MM.1S (cell line): ENCODE results near the gene TBL1XR1.

Source experiments
- DNase-seq: peaks from one replicate; pipeline ENCODE4 v3.0.0-alpha.2; 2015
- H2AFZ ChIP-seq: fragments of 300-600 bp; sonication (generic); 2 replicates; pipeline ENCODE4 v1.6.0; 2016; ENCODE audit warnings: antibody characterized with exemption, low read length
- H3F3A ChIP-seq: fragments of 300-600 bp; sonication (generic); 2 replicates; pipeline ENCODE4 v1.6.1; 2016; ENCODE audit warnings: mild to moderate bottlenecking, antibody characterized with exemption, low read length, moderate library complexity, mixed read lengths; ENCODE audit not compliant: insufficient read depth
- H3K27ac ChIP-seq: fragments of 300-600 bp; sonication (generic); 2 replicates; pipeline ENCODE4 v1.5.1; 2016; ENCODE audit warnings: mild to moderate bottlenecking, low read length
- H3K27me3 ChIP-seq: fragments of 300-600 bp; sonication (generic); replicated peaks from 2 replicates; pipeline ENCODE4 v1.6.0; 2016; ENCODE audit warnings: low read length; ENCODE audit not compliant: insufficient read depth
- H3K36me3 ChIP-seq: fragments of 300-600 bp; sonication (generic); replicated peaks from 2 replicates; pipeline ENCODE4 v1.6.1; 2016; ENCODE audit warnings: mild to moderate bottlenecking, low read length, mixed read lengths; ENCODE audit not compliant: insufficient read depth
- H3K4me1 ChIP-seq: fragments of 300-600 bp; sonication (generic); 2 replicates; pipeline ENCODE4 v1.6.1; 2016; ENCODE audit warnings: low read length, mixed read lengths
- H3K4me2 ChIP-seq: fragments of 300-600 bp; sonication (generic); 2 replicates; pipeline ENCODE4 v1.6.0; 2016; ENCODE audit warnings: low read depth, low read length
- H3K4me3 ChIP-seq: fragments of 300-600 bp; sonication (generic); 2 replicates; pipeline ENCODE4 v1.5.1; 2016; ENCODE audit warnings: low read length, mixed read lengths
- H3K79me2 ChIP-seq: fragments of 300-600 bp; sonication (generic); 2 replicates; pipeline ENCODE4 v1.6.1; 2016; ENCODE audit warnings: mixed run types, low read length, mixed read lengths
- H3K9ac ChIP-seq: fragments of 300-600 bp; sonication (generic); 2 replicates; pipeline ENCODE4 v1.6.1; 2016; ENCODE audit warnings: low read length, mixed read lengths
- H3K9me2 ChIP-seq: fragments of 300-600 bp; sonication (generic); replicated peaks from 2 replicates; pipeline ENCODE4 v1.6.1; 2016; ENCODE audit warnings: mild to moderate bottlenecking, low read length, mixed read lengths; ENCODE audit not compliant: insufficient read depth
- H3K9me3 ChIP-seq: fragments of 300-600 bp; sonication (generic); replicated peaks from 2 replicates; pipeline ENCODE4 v1.6.1; 2016; ENCODE audit warnings: mild to moderate bottlenecking, low read length, mixed read lengths; ENCODE audit not compliant: insufficient read depth
- H4K20me1 ChIP-seq: fragments of 300-600 bp; sonication (generic); 2 replicates; pipeline ENCODE4 v1.6.1; 2016; ENCODE audit warnings: mild to moderate bottlenecking, low read length, moderate library complexity, mixed read lengths; ENCODE audit not compliant: insufficient read depth
- CTCF ChIP-seq: fragments of 300-600 bp; sonication (generic); IDR thresholded peaks from 2 replicates; pipeline ENCODE4 v1.5.1; 2016; ENCODE audit warnings: antibody characterized with exemption, low read length, mixed read lengths
- EZH2 ChIP-seq: fragments of 300-600 bp; sonication (generic); optimal IDR thresholded peaks from 2 replicates; pipeline ENCODE3; 2017; ENCODE audit warnings: low read depth, mild to moderate bottlenecking, antibody characterized with exemption, low read length, mixed read lengths
- EZH2phosphoT487 ChIP-seq: fragments of 300-600 bp; sonication (generic); IDR thresholded peaks from 2 replicates; pipeline ENCODE4 v1.6.1; 2018; ENCODE audit warnings: antibody characterized with exemption, low read length

TBL1XR1 gene

GRCh38 chr3:177238686-177239216, 41.5 kb upstream of the TBL1XR1 start:
- no peaks in the 10 kb centered on the region for H4K20me1 ChIP-seq
- H3K79me2 ChIP-seq: no peaks in the 10 kb centered on the region
- no peak overlapping the region for H3K27ac ChIP-seq
- no peaks in the 10 kb centered on the region for H3K4me1 ChIP-seq
- no peaks in the 10 kb centered on the region for H3K9me2 ChIP-seq
- no peak overlapping the region for H2AFZ ChIP-seq
- no peak overlapping the region for H3K4me3 ChIP-seq
- no peaks in the 10 kb centered on the region for H3K27me3 ChIP-seq
- H3K9ac ChIP-seq: no peak overlapping the region
- H3F3A ChIP-seq: no peaks in the 10 kb centered on the region
- DNase-seq: no peak
- H3K36me3 ChIP-seq: no peaks in the 10 kb centered on the region
- H3K4me2 ChIP-seq: no peak overlapping the region
- TF ChIP-seq EZH2 (no peak), CTCF (no peak), EZH2phosphoT487 (no peak)
- H3K9me3 ChIP-seq: no peaks in the 10 kb centered on the region

GRCh38 chr3:177237206-177237605, 39.9 kb upstream of the TBL1XR1 start:
- no peak for DNase-seq
- Histone ChIP-seq H3K79me2 (no peaks in the 10 kb centered on the region), H3K36me3 (no peaks in the 10 kb centered on the region), H4K20me1 (no peaks in the 10 kb centered on the region), H3F3A (no peaks in the 10 kb centered on the region), H3K27ac (no peak overlapping the region), H3K9me2 (no peaks in the 10 kb centered on the region), H3K4me2 (no peak overlapping the region), H3K9me3 (no peaks in the 10 kb centered on the region), H3K4me3 (no peak overlapping the region), H3K9ac (no peak overlapping the region), H3K4me1 (no peaks in the 10 kb centered on the region), H3K27me3 (no peaks in the 10 kb centered on the region), H2AFZ (no peak overlapping the region)
- TF ChIP-seq EZH2 (no peak), CTCF (no peak), EZH2phosphoT487 (no peak)

DNA sequence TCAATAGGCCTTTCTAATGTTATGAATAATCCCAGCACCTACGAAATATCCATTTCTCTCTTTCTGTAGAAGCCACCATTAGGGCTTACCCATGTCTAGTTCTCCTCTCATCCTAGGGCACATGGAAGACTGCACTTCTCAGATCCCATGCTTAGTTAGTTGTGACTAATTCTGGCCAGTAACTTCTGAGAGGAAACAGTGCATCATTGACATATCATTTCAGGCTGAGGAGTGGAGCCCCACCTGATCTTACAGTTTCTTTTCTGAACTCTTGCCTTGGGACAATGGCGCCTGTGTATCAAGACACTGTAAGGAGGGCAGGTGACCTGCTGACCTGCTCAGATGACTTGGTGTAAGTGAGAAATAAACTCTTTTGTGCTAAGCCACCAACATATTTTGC, 39.4 kb upstream of the TBL1XR1 start:
- no peak overlapping the region for H3K9ac ChIP-seq
- no peak overlapping the region for H3K4me3 ChIP-seq
- TF ChIP-seq CTCF (no peak), EZH2 (no peak), EZH2phosphoT487 (no peak)
- H3K36me3 ChIP-seq: no peaks in the 10 kb centered on the region
- no peak for DNase-seq
- H4K20me1 ChIP-seq: no peaks in the 10 kb centered on the region
- no peak overlapping the region for H2AFZ ChIP-seq
- no peak overlapping the region for H3K27ac ChIP-seq
- H3F3A ChIP-seq: no peaks in the 10 kb centered on the region
- no peaks in the 10 kb centered on the region for H3K79me2 ChIP-seq
- H3K4me1 ChIP-seq: no peaks in the 10 kb centered on the region
- no peaks in the 10 kb centered on the region for H3K27me3 ChIP-seq
- no peaks in the 10 kb centered on the region for H3K9me3 ChIP-seq
- no peak overlapping the region for H3K4me2 ChIP-seq
- H3K9me2 ChIP-seq: no peaks in the 10 kb centered on the region

DNA sequence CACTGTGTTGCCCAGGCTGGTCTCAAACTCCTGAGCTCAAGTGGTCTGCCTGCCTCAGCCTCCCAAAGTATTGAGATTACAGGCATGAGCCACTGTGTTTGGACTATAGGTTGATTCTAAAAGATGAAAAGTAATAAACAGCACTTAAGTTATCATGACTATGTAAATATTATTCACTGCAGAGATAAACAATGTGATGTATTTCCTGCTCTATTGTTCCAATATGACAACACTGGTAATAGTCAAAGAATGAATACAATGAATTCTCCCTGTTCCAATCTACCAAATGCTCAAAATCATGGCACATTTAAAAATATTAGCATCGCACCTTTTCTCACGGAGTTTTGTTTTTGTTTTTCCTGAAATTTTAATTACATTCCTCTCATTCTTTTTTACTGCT, 36.8 kb upstream of the TBL1XR1 start:
- Histone ChIP-seq H3K9me3 (no peaks in the 10 kb centered on the region), H3K79me2 (no peaks in the 10 kb centered on the region), H3K4me2 (no peak overlapping the region), H3K4me3 (no peak overlapping the region), H3K27me3 (no peaks in the 10 kb centered on the region), H3K9me2 (no peaks in the 10 kb centered on the region), H3F3A (no peaks in the 10 kb centered on the region), H2AFZ (no peak overlapping the region), H3K27ac (no peak overlapping the region), H4K20me1 (no peaks in the 10 kb centered on the region), H3K36me3 (no peaks in the 10 kb centered on the region), H3K9ac (no peak overlapping the region), H3K4me1 (no peaks in the 10 kb centered on the region)
- no peak for DNase-seq
- no peak for TF ChIP-seq CTCF
- TF ChIP-seq EZH2: no peak
- no peak for TF ChIP-seq EZH2phosphoT487
